ENCODE data around the gene TTC33.
A peak's percentile ranks its signal among the peaks of the same experiment; 100 is the strongest.

TTC33 gene

DNA sequence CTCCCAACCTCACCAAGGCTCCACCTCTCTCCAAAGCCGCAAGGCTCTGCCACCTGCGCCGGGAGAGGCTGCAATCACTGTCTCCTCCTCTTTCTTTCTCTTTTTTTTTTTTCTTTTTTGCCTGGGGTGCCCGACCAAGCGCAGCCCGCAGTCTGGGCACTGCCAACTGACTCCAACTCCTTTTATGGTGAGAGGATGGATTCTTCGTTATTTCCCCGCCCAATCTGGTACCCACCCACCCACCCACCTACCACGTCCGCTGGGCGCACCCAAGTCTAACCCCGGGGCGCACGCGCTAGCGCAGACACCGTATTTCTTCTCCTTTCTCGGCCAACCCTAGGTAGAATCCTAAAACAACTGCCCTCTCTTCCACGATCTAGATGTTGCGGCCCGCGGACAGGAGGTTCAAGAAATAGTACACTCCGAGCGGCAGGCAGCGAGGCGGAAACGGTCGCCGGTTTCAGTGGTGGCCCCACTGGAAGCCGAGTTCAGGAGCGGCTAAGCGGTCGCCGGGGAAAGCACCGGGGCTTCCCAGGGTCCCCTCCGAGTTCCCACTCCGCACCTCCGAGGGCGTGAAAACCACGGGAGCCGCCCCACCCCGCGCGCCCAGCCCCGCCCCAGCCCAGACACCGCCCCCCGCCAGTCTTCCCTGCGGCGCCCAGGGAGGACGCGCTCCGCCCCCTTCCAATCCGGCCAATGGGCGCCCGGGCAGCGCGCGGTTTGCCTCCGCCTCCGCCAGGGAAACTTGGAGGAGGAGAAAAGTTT is 76.4 kb downstream of the TTC33 start:
- H3K4me2 ChIP-seq (ENCODE audit: low read length) = peak overlapping the region; percentile 94
- H3K9me3 ChIP-seq (ENCODE audit: insufficient read depth, low read length) = no peaks in the 10 kb centered on the region
- no peak overlapping the region; the same call in 1 of the 2 replicates for H2AFZ ChIP-seq (ENCODE audit: low read depth, low read length)
- H3K27me3 ChIP-seq (ENCODE audit: low read depth, low read length) = no peaks in the 10 kb centered on the region
- H3K36me3 ChIP-seq (replicated peaks; ENCODE audit: low read depth, low read length) = peaks cover 38% of the 10 kb centered on the region
- H4K20me1 ChIP-seq (ENCODE audit: insufficient read depth, low read length) = peaks cover 20% of the 10 kb centered on the region
- H3K4me1 ChIP-seq (ENCODE audit: low read length) = peaks cover 13% of the 10 kb centered on the region
- H3K27ac ChIP-seq (ENCODE audit: low read length) = peak overlapping the region; percentile 94
- TF ChIP-seq, protein P1, sequence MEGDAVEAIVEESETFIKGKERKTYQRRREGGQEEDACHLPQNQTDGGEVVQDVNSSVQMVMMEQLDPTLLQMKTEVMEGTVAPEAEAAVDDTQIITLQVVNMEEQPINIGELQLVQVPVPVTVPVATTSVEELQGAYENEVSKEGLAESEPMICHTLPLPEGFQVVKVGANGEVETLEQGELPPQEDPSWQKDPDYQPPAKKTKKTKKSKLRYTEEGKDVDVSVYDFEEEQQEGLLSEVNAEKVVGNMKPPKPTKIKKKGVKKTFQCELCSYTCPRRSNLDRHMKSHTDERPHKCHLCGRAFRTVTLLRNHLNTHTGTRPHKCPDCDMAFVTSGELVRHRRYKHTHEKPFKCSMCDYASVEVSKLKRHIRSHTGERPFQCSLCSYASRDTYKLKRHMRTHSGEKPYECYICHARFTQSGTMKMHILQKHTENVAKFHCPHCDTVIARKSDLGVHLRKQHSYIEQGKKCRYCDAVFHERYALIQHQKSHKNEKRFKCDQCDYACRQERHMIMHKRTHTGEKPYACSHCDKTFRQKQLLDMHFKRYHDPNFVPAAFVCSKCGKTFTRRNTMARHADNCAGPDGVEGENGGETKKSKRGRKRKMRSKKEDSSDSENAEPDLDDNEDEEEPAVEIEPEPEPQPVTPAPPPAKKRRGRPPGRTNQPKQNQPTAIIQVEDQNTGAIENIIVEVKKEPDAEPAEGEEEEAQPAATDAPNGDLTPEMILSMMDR (IDR thresholded peaks at IDR 0.05; ENCODE audit: low read depth, low read length) = no peak
- no peak for TF ChIP-seq EZH2phosphoT487 (IDR thresholded peaks at IDR 0.05; ENCODE audit: low read depth)
- peaks cover 53% of the 10 kb centered on the region for H3K79me2 ChIP-seq (ENCODE audit: low read length)
- peak overlapping the region; percentile 98 for H3K9ac ChIP-seq (ENCODE audit: low read length)
- H3K4me3 ChIP-seq (ENCODE audit: low read length) = peak overlapping the region; percentile 99

DNA sequence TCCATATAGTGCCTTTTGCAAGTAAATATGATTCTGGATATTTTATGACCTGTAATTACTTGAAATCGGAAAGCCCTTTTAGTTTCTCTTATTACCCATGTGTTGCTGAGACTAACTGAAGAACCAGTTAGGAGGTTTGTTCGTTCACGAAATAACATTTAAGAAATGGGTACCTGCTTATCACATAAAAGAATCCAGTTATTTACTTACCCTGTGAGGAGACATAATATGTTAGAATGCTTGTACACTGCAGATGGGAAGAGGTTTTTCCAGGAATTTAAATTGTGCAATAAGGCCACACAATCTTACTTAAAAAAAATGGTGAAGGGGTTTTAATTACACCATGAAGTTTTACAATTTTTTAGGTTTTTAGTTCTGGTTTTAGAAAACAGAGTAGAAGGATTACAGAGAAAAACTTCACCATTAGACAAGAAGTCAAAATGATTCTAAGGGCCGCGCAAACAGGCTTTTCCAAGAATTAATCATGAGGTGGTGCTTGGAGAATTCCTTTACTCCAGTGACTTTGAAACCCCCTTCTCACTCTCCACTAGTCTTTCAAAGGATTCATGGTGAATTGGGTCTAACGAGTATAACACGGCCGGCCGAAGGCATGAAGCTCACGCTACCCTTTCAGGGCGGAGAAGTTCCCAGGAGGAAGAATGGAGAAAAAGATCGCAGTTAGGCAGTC is 77.2 kb downstream of the TTC33 start:
- peaks cover 16% of the 10 kb centered on the region for H4K20me1 ChIP-seq (ENCODE audit: insufficient read depth, low read length)
- H3K4me2 ChIP-seq (ENCODE audit: low read length) = peak overlapping the region; percentile 91
- H3K9me3 ChIP-seq (ENCODE audit: insufficient read depth, low read length) = no peaks in the 10 kb centered on the region
- no peak overlapping the region; the same call in 1 of the 2 replicates for H2AFZ ChIP-seq (ENCODE audit: low read depth, low read length)
- peaks cover 32% of the 10 kb centered on the region for H3K36me3 ChIP-seq (replicated peaks; ENCODE audit: low read depth, low read length)
- peak overlapping the region; percentile 86 for H3K4me3 ChIP-seq (ENCODE audit: low read length)
- H3K27ac ChIP-seq (ENCODE audit: low read length) = peak overlapping the region; percentile 94
- TF ChIP-seq EZH2phosphoT487 (IDR thresholded peaks at IDR 0.05; ENCODE audit: low read depth) = no peak
- TF ChIP-seq, protein P1 (IDR thresholded peaks at IDR 0.05; ENCODE audit: low read depth, low read length) = no peak
- H3K4me1 ChIP-seq (ENCODE audit: low read length) = peaks cover 13% of the 10 kb centered on the region
- no peaks in the 10 kb centered on the region for H3K27me3 ChIP-seq (ENCODE audit: low read depth, low read length)
- peaks cover 45% of the 10 kb centered on the region for H3K79me2 ChIP-seq (ENCODE audit: low read length)
- H3K9ac ChIP-seq (ENCODE audit: low read length) = peak overlapping the region; percentile 83

DNA sequence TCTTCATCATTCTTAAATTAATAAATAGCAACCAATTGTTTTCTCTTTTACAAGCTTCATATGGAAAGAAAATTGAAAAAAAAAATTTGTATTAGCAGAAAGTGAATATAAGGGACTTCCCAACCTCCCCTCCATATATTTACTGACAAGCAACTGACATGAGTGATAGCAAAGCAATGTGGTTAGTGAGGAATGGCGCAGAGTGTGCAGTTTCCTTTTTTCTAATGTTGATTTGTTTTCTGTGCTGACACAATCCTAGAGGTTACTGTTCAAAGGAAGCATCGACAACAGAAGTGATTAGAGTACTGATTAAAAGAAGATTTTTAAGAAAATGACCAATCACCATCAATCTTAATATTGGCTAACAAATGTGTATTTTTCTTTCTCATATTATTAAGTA is 77.7 kb downstream of the TTC33 start:
- Histone ChIP-seq H2AFZ (ENCODE audit: low read depth, low read length) (no peak overlapping the region), H3K4me1 (ENCODE audit: low read length) (peaks cover 13% of the 10 kb centered on the region), H3K27ac (ENCODE audit: low read length) (no peak overlapping the region), H4K20me1 (ENCODE audit: insufficient read depth, low read length) (peaks cover 10% of the 10 kb centered on the region), H3K79me2 (ENCODE audit: low read length) (peaks cover 40% of the 10 kb centered on the region), H3K36me3 (replicated peaks; ENCODE audit: low read depth, low read length) (peaks cover 27% of the 10 kb centered on the region), H3K9ac (ENCODE audit: low read length) (peak overlapping the region; percentile 83), H3K4me3 (ENCODE audit: low read length) (peak overlapping the region; percentile 86), H3K9me3 (ENCODE audit: insufficient read depth, low read length) (no peaks in the 10 kb centered on the region), H3K4me2 (ENCODE audit: low read length) (peak overlapping the region; percentile 91), H3K27me3 (ENCODE audit: low read depth, low read length) (no peaks in the 10 kb centered on the region)
- TF ChIP-seq, protein P1 (IDR thresholded peaks at IDR 0.05; ENCODE audit: low read depth, low read length) = no peak
- no peak for TF ChIP-seq EZH2phosphoT487 (IDR thresholded peaks at IDR 0.05; ENCODE audit: low read depth)

DNA sequence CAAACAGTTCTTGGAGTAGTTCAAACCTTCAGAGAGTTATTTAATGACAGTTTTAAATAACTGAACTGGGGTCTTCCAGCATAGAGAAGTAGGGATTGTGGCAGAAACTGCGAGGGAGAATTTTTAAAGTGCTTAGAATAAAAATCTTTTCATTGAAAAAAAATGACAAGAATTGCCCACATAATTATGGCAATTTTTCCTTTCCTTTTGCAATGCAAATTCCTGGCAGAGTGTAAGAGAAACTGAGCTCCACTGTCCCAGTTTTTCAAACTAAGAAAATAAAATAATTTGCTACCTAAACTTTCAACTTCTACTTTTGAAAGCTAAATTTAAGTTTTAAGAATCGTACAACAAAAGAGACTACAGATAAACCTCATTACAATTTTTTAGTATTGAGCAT is 78.3 kb downstream of the TTC33 start:
- Histone ChIP-seq H3K9me3 (ENCODE audit: insufficient read depth, low read length) (no peaks in the 10 kb centered on the region), H3K4me1 (ENCODE audit: low read length) (peaks cover 18% of the 10 kb centered on the region), H4K20me1 (ENCODE audit: insufficient read depth, low read length) (peaks cover 6% of the 10 kb centered on the region; the same call in 1 of the 2 replicates), H2AFZ (ENCODE audit: low read depth, low read length) (no peak overlapping the region), H3K9ac (ENCODE audit: low read length) (peak overlapping the region; percentile 83; the same call in 1 of the 2 replicates), H3K4me2 (ENCODE audit: low read length) (peak overlapping the region; percentile 91), H3K36me3 (replicated peaks; ENCODE audit: low read depth, low read length) (peaks cover 21% of the 10 kb centered on the region), H3K27ac (ENCODE audit: low read length) (no peak overlapping the region), H3K4me3 (ENCODE audit: low read length) (no peak overlapping the region), H3K79me2 (ENCODE audit: low read length) (peaks cover 34% of the 10 kb centered on the region), H3K27me3 (ENCODE audit: low read depth, low read length) (no peaks in the 10 kb centered on the region)
- TF ChIP-seq, protein P1 (IDR thresholded peaks at IDR 0.05; ENCODE audit: low read depth, low read length) = no peak
- TF ChIP-seq EZH2phosphoT487 (IDR thresholded peaks at IDR 0.05; ENCODE audit: low read depth) = no peak

Measured in OCI-LY3 (cell line).